Psoas muscle (tissue), 8 donors: ENCODE results near the gene PREP. TPM values are rescaled to one million over a fixed set of nuclear protein-coding genes. Genes with fewer than 3 reads are reported as not detected.

Source experiments
- ATAC-seq, 4 donors: fragments of 200-7000 bp; cut with Tn5 transposase; one replicate each; pipeline ENCODE4 v1.9.1; 2020; ENCODE audit warnings: moderate library complexity in 3 of 4, mild to moderate bottlenecking in 2 of 4
- DNase-seq, 2 donors: peaks; one replicate each; pipeline ENCODE4 v3.0.0-alpha.2; 2020
- H3K27ac ChIP-seq: fragments of 200-600 bp; one replicate; pipeline ENCODE4 v1.8.0; 2022
- H3K27me3 ChIP-seq, 3 donors: fragments of 200-600 bp in 1 of 3; one replicate each; pipeline versions ENCODE4 v1.6.1 to v1.8.0; 2013 to 2022; ENCODE audit warnings: low read length in 2 of 3, mild to moderate bottlenecking in 2 of 3, moderate library complexity in 1 of 3; ENCODE audit not compliant: insufficient read depth in 3 of 3
- H3K36me3 ChIP-seq, 2 donors: fragments of 200-600 bp in 1 of 2; one replicate each; pipeline versions ENCODE4 v1.6.1 to v1.8.0; 2013 to 2022; ENCODE audit warnings: low read depth in 1 of 2, mild to moderate bottlenecking in 1 of 2, moderate library complexity in 1 of 2; ENCODE audit not compliant: insufficient read depth in 1 of 2
- H3K4me1 ChIP-seq: fragments of 200-600 bp; one replicate; pipeline ENCODE4 v1.8.0; 2022
- H3K4me3 ChIP-seq: fragments of 200-600 bp; one replicate; pipeline ENCODE4 v1.8.0; 2022; ENCODE audit warnings: mild to moderate bottlenecking
- H3K9me3 ChIP-seq: fragments of 200-600 bp; one replicate; pipeline ENCODE4 v1.8.0; 2022
- CTCF ChIP-seq: fragments of 200-600 bp; IDR thresholded peaks from one replicate; pipeline ENCODE4 v1.8.0; 2022; ENCODE audit warnings: antibody characterized with exemption
- WGBS, 3 donors: extraction: QIAGEN DNeasy Blood & Tissue Kit; methylation state at CpG; one replicate each; pipeline versions ENCODE4 v1.1.6 to v1.1.7; 2013; 5-methylcytosine and 5-hydroxymethylcytosine counted together
- intact Hi-C, 2 donors: fragments of 100-400 bp; cut with DNase I; formaldehyde crosslinking; loops; one replicate each; pipeline versions ENCODE4 v1.11.0 to v1.14.2; 2022
- long read RNA-seq, 2 donors: library from polyadenylated mRNA; unstranded; transcript quantifications; one replicate each; pipeline ENCODE4 v2.0.0, GENCODE V29; 2021
- polyA plus RNA-seq, 3 donors: library from polyadenylated mRNA; stranded (reverse); fragments of 200-250 nt; gene quantifications; one replicate each; pipeline ENCODE4 v1.2.3, GENCODE V29; 2013
- total RNA-seq, 4 donors: library from RNA; stranded (reverse); fragmentation: NEBNext Ultra II Directional in 2 of 4; extraction: Animal tissue kit (Norgen Biotek cat#: 25700) in 2 of 4; gene quantifications; one replicate each; pipeline versions ENCODE4 v1.2.1 to v1.2.4, GENCODE V29; 2021 to 2023
- donor health status: healthy with polysubstance abuse.
- donor health status: DM: no; HTN: no; CAD: no; lungs with moderate emphysema.
- donor health status: Bipolar disorder and iron deficiency.
- donor health status: healthy.
- donor health status: DM: yes; HTN: yes; CAD: no.
- donor health status: DM: no; HTN: no; CAD: no.
- donor health status: DM: no; HTN: no; CAD: no.
- donor health status: DM: yes; HTN: yes; CAD: no.

PREP gene
- 10 to 100 TPM; 44.7 to 67.0 (median 55.0) TPM for total RNA-seq
- polyA plus RNA-seq = 10 to 100 TPM; 31.4 to 66.8 (median 45.7) TPM
- long read RNA-seq, donor 1, transcript PREP-201 (15 exons, 2,905 nt) = major isoform, 57 of 85 reads
- long read RNA-seq, donor 1, partial matches to known transcripts = 12 of 85 reads
- long read RNA-seq, donor 1, other reads (novel, unspliced or antisense) = 16 of 85 reads
- long read RNA-seq, donor 2, transcript PREP-201 (15 exons, 2,905 nt) = major isoform, 82 of 118 reads
- long read RNA-seq, donor 2, partial matches to known transcripts = 7 of 118 reads
- long read RNA-seq, donor 2, other reads (novel, unspliced or antisense) = 29 of 118 reads

GRCh38 chr6:105402939-105403935 is at the start of gene PREP:
TSS of gene PREP (minus strand) at chr6:105403082. CDS start at chr6:105402891, 191 bp downstream.
- H3K27me3 ChIP-seq = no peaks in the 10 kb centered on the region
- WGBS, 3 donors = 1% methylated on average over 55 to 84 of the region's 84 CpGs
- TF ChIP-seq CTCF = peak; percentile 78
- H3K9me3 ChIP-seq = no peaks in the 10 kb centered on the region
- no peaks in the 10 kb centered on the region for H3K36me3 ChIP-seq
- H3K4me1 ChIP-seq = peaks cover 41% of the 10 kb centered on the region
- intact Hi-C loops = loop anchor here (2.0 to 5.0 kb wide), 4 partner anchors 84 to 316 kb away; a partner anchor contains a TSS
- ATAC-seq (peak; percentile 93 to 96 (median 94)), DNase-seq (peak; percentile 88 to 93)
- peak within 1 kb of the TSS; percentile 95 for H3K27ac ChIP-seq
- H3K4me3 ChIP-seq = peak within 1 kb of the TSS; percentile 97

GRCh38 chr6:105452376-105452775 is 49.5 kb upstream of the PREP start:
- 89 to 94% (median 91%) methylated on average over 2 of the region's 2 CpGs for WGBS, 3 donors
- no peaks in the 10 kb centered on the region for H3K36me3 ChIP-seq
- DNase-seq = no peak
- no peak for ATAC-seq
- no peak for TF ChIP-seq CTCF
- H3K9me3 ChIP-seq = no peaks in the 10 kb centered on the region
- no peak overlapping the region for H3K4me3 ChIP-seq
- intact Hi-C loops = no loop called here
- no peaks in the 10 kb centered on the region for H3K4me1 ChIP-seq
- H3K27me3 ChIP-seq = no peaks in the 10 kb centered on the region
- H3K27ac ChIP-seq = no peak overlapping the region

DNA sequence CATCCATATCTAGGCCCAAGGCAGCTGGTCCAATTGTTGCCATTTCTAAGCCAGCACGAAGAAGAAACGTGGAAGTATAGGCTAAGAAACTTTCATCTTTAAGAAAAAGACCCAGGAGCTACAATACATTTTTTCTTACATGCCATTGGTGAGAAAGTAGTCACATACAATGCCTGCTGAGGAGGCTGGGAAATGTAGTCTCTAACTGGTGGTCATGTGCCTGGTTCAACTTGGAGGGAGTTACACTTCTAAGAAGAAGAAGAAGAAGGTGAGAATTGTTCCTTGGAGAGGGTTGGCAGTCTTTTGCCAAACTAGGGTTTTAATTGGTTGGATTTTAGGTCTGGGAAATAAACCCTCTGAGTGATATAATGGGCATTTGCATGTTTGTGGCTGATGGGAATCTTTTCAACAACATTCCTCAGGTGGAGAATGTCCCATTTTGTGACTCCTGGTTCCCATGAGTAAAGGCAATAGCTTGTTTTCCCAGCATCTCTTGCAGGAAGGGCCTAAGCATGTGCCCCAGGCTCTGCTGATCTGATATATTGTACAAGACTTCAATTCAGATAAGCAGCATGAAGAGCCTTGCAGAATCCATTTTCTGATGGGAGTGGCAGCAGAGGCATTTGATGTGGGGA is 47.0 kb upstream of the PREP start:
- DNase-seq (no peak), ATAC-seq (no peak)
- whole genome bisulfite sequencing, 3 donors = 70 to 91% (median 74%) methylated on average over 2 of the region's 2 CpGs
- Histone ChIP-seq H3K9me3 (no peaks in the 10 kb centered on the region), H3K27me3 (no peaks in the 10 kb centered on the region), H3K27ac (no peak overlapping the region), H3K36me3 (no peaks in the 10 kb centered on the region), H3K4me3 (no peak overlapping the region), H3K4me1 (no peaks in the 10 kb centered on the region)
- TF ChIP-seq CTCF = no peak
- intact Hi-C loops = no loop called here

GRCh38 chr6:105445481-105445880 is 42.6 kb upstream of the PREP start:
- no peak overlapping the region for H3K27ac ChIP-seq
- no peak for DNase-seq
- intact Hi-C loops = no loop called here
- no peaks in the 10 kb centered on the region for H3K9me3 ChIP-seq
- TF ChIP-seq CTCF = no peak
- no peaks in the 10 kb centered on the region for H3K4me1 ChIP-seq
- H3K4me3 ChIP-seq = no peak overlapping the region
- no peaks in the 10 kb centered on the region for H3K27me3 ChIP-seq
- no peaks in the 10 kb centered on the region for H3K36me3 ChIP-seq
- WGBS, 3 donors = 60 to 68% (median 66%) methylated on average over 1 of the region's 1 CpG
- ATAC-seq = no peak
